OCI-LY3 (cell line): Measurements from ENCODE around the gene HCK.

Experiments
- EZH2phosphoT487 ChIP-seq: fragments of 200-600 bp; shearing (Covaris generic); IDR thresholded peaks from 2 replicates; pipeline ENCODE4 v1.6.1; 2018; ENCODE audit warnings: antibody characterized with exemption, mixed run types, low read depth
- TF ChIP-seq, protein P1 (sequence below): fragments of 200-600, 300-600 bp; sonication (generic); IDR thresholded peaks from 2 replicates; pipeline ENCODE4 v1.5.1; 2014; ENCODE audit warnings: antibody characterized with exemption, low read length, low read depth

DNA sequence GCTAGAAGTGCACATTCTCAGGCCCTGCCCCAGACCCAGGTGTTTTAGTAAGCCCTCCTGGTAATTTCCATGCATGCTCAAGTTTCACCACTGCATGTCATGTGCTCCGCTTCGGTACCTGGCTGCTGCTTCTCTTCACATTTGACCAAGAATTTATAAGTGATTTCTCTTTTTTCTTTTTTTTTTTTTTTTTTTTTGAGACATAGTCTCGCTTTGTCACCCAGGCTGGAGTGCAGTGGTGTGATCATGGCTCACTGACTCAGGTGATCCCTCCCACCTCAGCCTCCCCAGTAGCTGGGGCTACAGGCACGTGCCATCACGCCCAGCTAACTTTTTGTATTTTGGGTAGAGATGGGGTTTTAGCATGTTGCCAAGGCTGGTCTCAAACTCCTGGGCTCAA is 73.5 kb downstream of the HCK start:
- TF ChIP-seq, protein P1, sequence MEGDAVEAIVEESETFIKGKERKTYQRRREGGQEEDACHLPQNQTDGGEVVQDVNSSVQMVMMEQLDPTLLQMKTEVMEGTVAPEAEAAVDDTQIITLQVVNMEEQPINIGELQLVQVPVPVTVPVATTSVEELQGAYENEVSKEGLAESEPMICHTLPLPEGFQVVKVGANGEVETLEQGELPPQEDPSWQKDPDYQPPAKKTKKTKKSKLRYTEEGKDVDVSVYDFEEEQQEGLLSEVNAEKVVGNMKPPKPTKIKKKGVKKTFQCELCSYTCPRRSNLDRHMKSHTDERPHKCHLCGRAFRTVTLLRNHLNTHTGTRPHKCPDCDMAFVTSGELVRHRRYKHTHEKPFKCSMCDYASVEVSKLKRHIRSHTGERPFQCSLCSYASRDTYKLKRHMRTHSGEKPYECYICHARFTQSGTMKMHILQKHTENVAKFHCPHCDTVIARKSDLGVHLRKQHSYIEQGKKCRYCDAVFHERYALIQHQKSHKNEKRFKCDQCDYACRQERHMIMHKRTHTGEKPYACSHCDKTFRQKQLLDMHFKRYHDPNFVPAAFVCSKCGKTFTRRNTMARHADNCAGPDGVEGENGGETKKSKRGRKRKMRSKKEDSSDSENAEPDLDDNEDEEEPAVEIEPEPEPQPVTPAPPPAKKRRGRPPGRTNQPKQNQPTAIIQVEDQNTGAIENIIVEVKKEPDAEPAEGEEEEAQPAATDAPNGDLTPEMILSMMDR = no peak
- no peak for TF ChIP-seq EZH2phosphoT487
